H9 (cell line): ENCODE results near the gene ADI1. TPM values are rescaled to one million over a fixed set of nuclear protein-coding genes. Genes with fewer than 3 reads are reported as not detected.

ENCODE experiments used
- DNase-seq: peaks from one replicate; pipeline ENCODE4 v3.0.0-alpha.2; 2017
- H2AFZ ChIP-seq: one replicate; pipeline ENCODE4 v1.6.1; 2013; ENCODE audit warnings: mild to moderate bottlenecking, low read length, control low read depth, moderate library complexity
- H2AK5ac ChIP-seq: 2 replicates; pipeline ENCODE4 v1.6.1; 2013; ENCODE audit warnings: low read length, control low read depth, mixed read lengths; ENCODE audit not compliant: insufficient read length
- H2BK120ac ChIP-seq: one replicate; pipeline ENCODE4 v1.6.1; 2013; ENCODE audit warnings: low read depth, mild to moderate bottlenecking, low read length, control low read depth, inconsistent platforms; ENCODE audit not compliant: poor library complexity, severe bottlenecking
- H2BK12ac ChIP-seq: 2 replicates; pipeline ENCODE4 v1.6.1; 2013; ENCODE audit warnings: low read length, control low read depth, mixed read lengths, low read depth; ENCODE audit not compliant: insufficient read length
- H2BK15ac ChIP-seq: 2 replicates; pipeline ENCODE4 v1.6.1; 2013; ENCODE audit warnings: low read depth, low read length, control low read depth
- H2BK20ac ChIP-seq: one replicate; pipeline ENCODE4 v1.6.1; 2013; ENCODE audit warnings: low read depth, mild to moderate bottlenecking, low read length, control low read depth, inconsistent platforms; ENCODE audit not compliant: poor library complexity, severe bottlenecking
- H2BK5ac ChIP-seq: 2 replicates; pipeline ENCODE4 v1.6.1; 2013; ENCODE audit warnings: low read length, control low read depth, mixed read lengths; ENCODE audit not compliant: insufficient read length
- H3K14ac ChIP-seq: 2 replicates; pipeline ENCODE4 v1.6.1; 2013; ENCODE audit warnings: low read length, control low read depth; ENCODE audit not compliant: insufficient read depth
- H3K18ac ChIP-seq: 2 replicates; pipeline ENCODE4 v1.6.1; 2013; ENCODE audit warnings: low read depth, mild to moderate bottlenecking, mixed read lengths, low read length, control low read depth; ENCODE audit not compliant: insufficient read length
- H3K23ac ChIP-seq: 2 replicates; pipeline ENCODE4 v1.6.1; 2013; ENCODE audit warnings: low read length, control low read depth, mixed read lengths, low read depth; ENCODE audit not compliant: insufficient read length
- H3K23me2 ChIP-seq: 2 replicates; pipeline ENCODE4 v1.6.1; 2013; ENCODE audit warnings: low read depth, mild to moderate bottlenecking, mixed read lengths, low read length, control low read depth; ENCODE audit not compliant: insufficient read length, poor library complexity, severe bottlenecking
- H3K27ac ChIP-seq: 2 replicates; pipeline ENCODE4 v1.5.1; 2013; ENCODE audit warnings: low read length, control low read depth, mixed read lengths, low read depth; ENCODE audit not compliant: insufficient read length
- H3K27me3 ChIP-seq: 2 replicates; pipeline ENCODE4 v1.6.1; 2013; ENCODE audit warnings: low read length, control low read depth, inconsistent platforms; ENCODE audit not compliant: insufficient read depth
- H3K4ac ChIP-seq: 2 replicates; pipeline ENCODE4 v1.6.1; 2013; ENCODE audit warnings: low read depth, mild to moderate bottlenecking, control low read depth, inconsistent platforms, low read length, moderate library complexity
- H3K4me1 ChIP-seq: 2 replicates; pipeline ENCODE4 v1.6.1; 2013; ENCODE audit warnings: low read length, control low read depth, inconsistent platforms; ENCODE audit not compliant: insufficient read depth
- H3K4me2 ChIP-seq: 2 replicates; pipeline ENCODE4 v1.6.1; 2013; ENCODE audit warnings: low read length, control low read depth, mixed read lengths; ENCODE audit not compliant: insufficient read length, insufficient read depth
- H3K56ac ChIP-seq: 2 replicates; pipeline ENCODE4 v1.6.1; 2013; ENCODE audit warnings: low read depth, mild to moderate bottlenecking, mixed read lengths, low read length, control low read depth; ENCODE audit not compliant: insufficient read length
- H3K79me1 ChIP-seq: 2 replicates; pipeline ENCODE4 v1.6.1; 2013; ENCODE audit warnings: low read depth, mild to moderate bottlenecking, moderate library complexity, low read length, control low read depth, inconsistent platforms; ENCODE audit not compliant: insufficient read depth, poor library complexity, severe bottlenecking
- H3K79me2 ChIP-seq: 2 replicates; pipeline ENCODE4 v1.6.1; 2013; ENCODE audit warnings: low read length, control low read depth, inconsistent platforms; ENCODE audit not compliant: insufficient read depth
- H3K9ac ChIP-seq: 2 replicates; pipeline ENCODE4 v1.6.1; 2013; ENCODE audit warnings: low read length, control low read depth, mixed read lengths; ENCODE audit not compliant: insufficient read length; ENCODE audit errors: extremely low read depth
- H3K9me3 ChIP-seq: one replicate; pipeline ENCODE4 v1.6.1; 2013; ENCODE audit warnings: low read depth, low read length, inconsistent platforms; ENCODE audit not compliant: control insufficient read depth
- H3T11ph ChIP-seq: one replicate; pipeline ENCODE4 v1.6.1; 2013; ENCODE audit warnings: mild to moderate bottlenecking, low read length, control low read depth, inconsistent platforms
- H4K20me1 ChIP-seq: one replicate; pipeline ENCODE4 v1.6.1; 2013; ENCODE audit not compliant: control insufficient read depth, insufficient read length, insufficient read depth
- H4K5ac ChIP-seq: 2 replicates; pipeline ENCODE4 v1.6.1; 2013; ENCODE audit warnings: low read depth, mild to moderate bottlenecking, mixed read lengths, low read length, control low read depth; ENCODE audit not compliant: insufficient read length
- H4K8ac ChIP-seq: replicated peaks from 2 replicates; pipeline ENCODE4 v1.6.1; 2013; ENCODE audit warnings: low read length, control low read depth, mixed read lengths, low read depth; ENCODE audit not compliant: insufficient read length
- H4K91ac ChIP-seq: 2 replicates; pipeline ENCODE4 v1.6.1; 2013; ENCODE audit warnings: low read depth, mild to moderate bottlenecking, moderate library complexity, mixed read lengths, low read length, control low read depth; ENCODE audit not compliant: insufficient read length
- H3K27ac Mint-ChIP-seq, 3 experiments: 2 replicates in 2 of 3; 3 replicates in 1 of 3; pipeline ENCODE4 v1.8.0; 2020 to 2021; ENCODE audit warnings: mixed read lengths in 3 of 3, mild to moderate bottlenecking in 1 of 3, moderate library complexity in 1 of 3
- H3K27me3 Mint-ChIP-seq: 2 replicates; pipeline ENCODE4 v1.8.0; 2021; ENCODE audit warnings: low read depth, mild to moderate bottlenecking, moderate library complexity, mixed read lengths
- H3K36me3 Mint-ChIP-seq, 3 experiments: 2 replicates in 2 of 3; 3 replicates in 1 of 3; pipeline ENCODE4 v1.8.0; 2020 to 2021; ENCODE audit warnings: low read depth in 3 of 3, mixed read lengths in 3 of 3; ENCODE audit not compliant: insufficient read depth in 1 of 3
- H3K4me1 Mint-ChIP-seq, 2 experiments: 2 replicates each; pipeline ENCODE4 v1.8.0; 2020; ENCODE audit warnings: mixed read lengths in 2 of 2
- H3K4me3 Mint-ChIP-seq, 2 experiments: 2 replicates in 1 of 2; 3 replicates in 1 of 2; pipeline ENCODE4 v1.8.0; 2020 to 2021; ENCODE audit warnings: mild to moderate bottlenecking in 2 of 2, mixed read lengths in 2 of 2, moderate library complexity in 1 of 2
- H3K9me3 Mint-ChIP-seq, 2 experiments: 2 replicates in 1 of 2; 3 replicates in 1 of 2; pipeline ENCODE4 v1.8.0; 2020; ENCODE audit warnings: mild to moderate bottlenecking in 2 of 2, mixed read lengths in 2 of 2, moderate library complexity in 1 of 2
- CTCF ChIP-seq: fragments of 200-600 bp; sonication (generic); conservative IDR thresholded peaks from 3 replicates; pipeline ENCODE4 v1.8.0; 2021; ENCODE audit warnings: antibody characterized with exemption, mild to moderate bottlenecking
- WGBS: extraction: QIAGEN DNeasy Blood & Tissue Kit; methylation state at CpG from one replicate; pipeline ENCODE4 v1.1.7; 2013; ENCODE audit warnings: missing lambda C conversion rate, low lambda C conversion rate, mixed read lengths; ENCODE audit not compliant: insufficient read length; ENCODE audit errors: extremely low coverage; 5-methylcytosine and 5-hydroxymethylcytosine counted together
- total RNA-seq: library from RNA; stranded (reverse); gene quantifications from 2 replicates; pipeline ENCODE4 v1.2.1, GENCODE V29; 2021

Gene ADI1
- total RNA-seq, 1 experiment from 2014 or later = 23.4 TPM

- DNase-seq = no peak
- Histone ChIP-seq H3K56ac (no peak overlapping the region), H3K23me2 (no peaks in the 10 kb centered on the region), H3K9me3 (no peaks in the 10 kb centered on the region), H3K23ac (no peak overlapping the region), H2AK5ac (no peak overlapping the region), H2BK120ac (no peak overlapping the region), H4K8ac (no peak overlapping the region), H3K27ac (no peak overlapping the region), H3K27me3 (no peaks in the 10 kb centered on the region), H2BK20ac (no peak overlapping the region), H3T11ph (no peak overlapping the region), H3K4ac (no peak overlapping the region), H3K4me1 (no peaks in the 10 kb centered on the region), H3K4me2 (no peak overlapping the region), H2AFZ (no peak overlapping the region), H4K20me1 (no peaks in the 10 kb centered on the region), H4K5ac (no peak overlapping the region), H2BK12ac (no peak overlapping the region), H2BK15ac (no peak overlapping the region), H3K79me2 (no peaks in the 10 kb centered on the region), H3K9ac (no peak overlapping the region), H4K91ac (no peak overlapping the region), H3K14ac (no peak overlapping the region), H3K79me1 (no peaks in the 10 kb centered on the region), H3K18ac (no peak overlapping the region), H2BK5ac (no peak overlapping the region)
- no peak overlapping the region for H3K27ac Mint-ChIP-seq
- peaks cover 17 to 28% of the 10 kb centered on the region in 2 experiments for H3K4me1 Mint-ChIP-seq
- H3K36me3 Mint-ChIP-seq = peaks cover 1 to 16% (median 5%) of the 10 kb centered on the region in 3 experiments; a peak in 6 of 7 replicates
- H3K9me3 Mint-ChIP-seq = peaks cover 3 to 7% of the 10 kb centered on the region in 2 experiments; a peak in 2 of 5 replicates
- no peak overlapping the region for H3K4me3 Mint-ChIP-seq
- no peaks in the 10 kb centered on the region for H3K27me3 Mint-ChIP-seq
- WGBS = no CpG with 5 or more reads among the region's 6 CpGs
- TF ChIP-seq CTCF = no peak
Measured at GRCh38 chr2:3491306-3491705, 28.0 kb downstream of the ADI1 start.
